Activated CD8-positive, alpha-beta memory T cell treated with anti-CD3 and anti-CD28 coated beads, Interleukin-2, amount 50 U/mL, for 1 hour (primary cell): ENCODE measurements around the gene PADI6.
"Not testable (repeated sequence)": the region's sequence is repeated elsewhere in the genome, so short reads cannot be mapped to it uniquely, and the experiment has no call there.

Source experiments
- DNase-seq: peaks from one replicate; pipeline ENCODE4 v3.0.0-alpha.2; 2020; ENCODE audit errors: extremely low read depth

The PADI6 gene

GRCh38 chr1:17371896-17372295 is at the start of gene PADI6:
TSS of gene PADI6 (plus strand) at chr1:17372196. CDS start at chr1:17372246, 50 bp downstream.
- no peak for DNase-seq

- DNase-seq, result no peak
Measured at GRCh38 chr1:17328855-17329254, 43.1 kb upstream of the PADI6 start.

DNA sequence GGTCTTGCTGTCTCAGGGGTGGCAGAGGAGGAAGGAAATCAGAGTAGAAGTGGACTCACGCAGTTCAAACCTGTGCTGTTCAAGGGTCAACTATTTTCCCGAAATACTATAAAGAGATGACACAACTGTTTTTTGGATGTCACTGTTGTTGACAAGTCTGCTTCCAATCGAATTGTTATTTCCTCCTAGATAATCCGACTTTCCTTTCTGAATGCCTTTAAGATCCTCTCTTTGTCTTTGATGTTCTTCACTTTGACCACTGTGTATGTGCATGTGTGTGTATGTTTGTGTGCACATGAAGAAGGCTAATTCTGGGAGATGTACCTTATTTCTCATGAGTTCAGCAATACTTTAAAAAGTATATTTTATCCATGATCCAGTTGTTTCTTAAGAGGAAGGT is 42.4 kb upstream of the PADI6 start:
- no peak for DNase-seq

- no peak for DNase-seq
Measured at GRCh38 chr1:17330856-17331255, 41.1 kb upstream of the PADI6 start.

DNA sequence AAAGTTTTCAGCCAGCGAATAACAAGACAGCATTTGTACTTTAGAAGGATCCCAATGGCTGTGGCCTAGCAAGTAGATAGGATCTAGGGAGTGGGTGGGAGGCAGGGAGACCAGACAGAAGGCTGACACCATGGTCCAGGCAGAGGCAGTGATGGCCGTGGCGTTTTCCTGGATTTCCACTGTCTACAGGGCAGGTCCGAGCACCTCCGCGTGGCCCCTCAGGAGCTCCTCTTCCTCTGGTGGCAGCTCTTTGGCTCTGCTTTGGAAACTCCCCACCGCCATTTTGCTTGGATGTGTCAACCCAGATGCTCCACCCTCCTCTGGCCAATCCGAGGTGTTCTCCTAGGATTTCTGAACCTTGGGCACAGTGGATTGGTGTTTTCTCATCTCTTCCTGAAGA is 38.9 kb upstream of the PADI6 start:
- no peak for DNase-seq

DNA sequence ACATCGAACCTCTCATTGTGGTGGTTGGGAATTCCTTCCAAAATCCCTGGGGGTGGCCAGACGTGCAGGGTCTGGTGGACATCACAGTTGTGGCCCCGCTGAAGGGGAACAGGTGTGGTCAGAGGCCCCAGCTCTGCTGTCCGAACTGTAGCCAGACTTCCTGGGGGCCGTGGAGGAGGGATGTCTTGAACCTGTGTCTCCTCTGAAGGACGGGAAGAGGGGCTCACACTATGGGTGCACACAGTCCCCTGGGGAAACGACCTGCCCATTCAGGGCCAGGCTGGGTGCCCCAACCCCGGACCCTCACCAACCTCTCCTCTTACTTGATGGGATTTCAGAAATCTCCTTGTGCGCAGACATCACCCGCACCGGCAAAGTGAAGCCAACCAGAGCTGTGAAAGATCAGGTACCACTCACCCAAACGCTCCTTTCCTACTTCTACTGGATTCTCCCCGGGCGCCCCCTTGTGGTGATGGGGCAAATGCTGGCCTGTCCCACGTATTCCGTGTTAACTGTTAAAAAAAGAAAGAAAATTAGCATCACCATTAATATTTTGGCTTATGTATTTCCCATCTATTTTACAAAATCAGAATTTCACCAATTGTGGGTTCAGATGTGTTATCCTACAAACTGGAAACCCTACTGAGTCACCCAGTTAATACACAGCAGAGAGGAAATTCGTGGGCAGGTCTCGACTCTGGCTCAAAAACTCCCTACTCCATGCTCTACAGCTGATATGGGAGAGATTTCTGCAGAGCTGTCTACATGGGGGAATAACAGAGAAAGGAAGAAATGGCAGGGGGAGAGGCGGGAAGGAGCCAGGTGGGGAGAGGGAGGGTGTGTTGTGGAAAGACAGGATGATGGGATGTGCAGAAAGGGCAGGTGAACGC is 35.9 kb upstream of the PADI6 start:
- DNase-seq, result peak; percentile 18

DNA sequence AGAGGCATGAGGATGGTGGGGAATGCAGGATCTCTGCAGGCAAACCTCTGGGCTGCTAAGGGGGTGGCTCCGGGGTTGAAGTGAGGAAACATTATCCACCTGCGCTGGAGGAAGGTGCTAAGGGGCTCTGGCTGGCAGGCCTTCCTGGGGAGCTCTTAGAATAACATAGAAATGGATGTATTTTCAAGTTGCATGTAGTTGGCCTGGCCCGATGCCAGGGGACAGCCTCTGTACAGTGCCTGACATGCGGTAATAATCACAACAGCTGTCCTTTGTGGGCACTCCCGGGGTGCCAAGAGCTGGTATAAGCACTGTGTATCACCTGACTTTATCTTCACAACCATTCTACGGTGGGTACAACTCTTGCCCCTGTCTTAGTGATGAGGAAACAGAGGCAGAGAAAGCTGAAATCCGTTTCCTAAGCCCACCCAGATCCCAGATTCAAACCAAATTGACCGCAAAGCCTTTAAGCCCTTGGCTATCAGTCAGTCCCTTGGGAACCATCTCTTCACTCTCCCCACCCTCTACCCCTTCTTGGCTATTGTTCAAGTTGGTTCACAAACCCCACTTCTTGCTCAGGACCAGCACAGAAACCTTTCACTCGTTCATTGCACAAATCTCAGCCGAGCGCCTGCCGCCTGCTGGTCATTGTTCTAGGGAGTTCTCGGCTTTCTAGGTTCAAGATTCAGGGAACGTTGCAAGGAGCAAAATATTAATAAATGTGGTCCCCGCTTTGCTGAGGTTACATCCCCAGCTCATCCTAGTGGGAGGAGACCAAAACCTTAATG is 33.1 kb upstream of the PADI6 start:
- no peak for DNase-seq

GRCh38 chr1:17339521-17339920 is 32.5 kb upstream of the PADI6 start:
- DNase-seq, result no peak

DNA sequence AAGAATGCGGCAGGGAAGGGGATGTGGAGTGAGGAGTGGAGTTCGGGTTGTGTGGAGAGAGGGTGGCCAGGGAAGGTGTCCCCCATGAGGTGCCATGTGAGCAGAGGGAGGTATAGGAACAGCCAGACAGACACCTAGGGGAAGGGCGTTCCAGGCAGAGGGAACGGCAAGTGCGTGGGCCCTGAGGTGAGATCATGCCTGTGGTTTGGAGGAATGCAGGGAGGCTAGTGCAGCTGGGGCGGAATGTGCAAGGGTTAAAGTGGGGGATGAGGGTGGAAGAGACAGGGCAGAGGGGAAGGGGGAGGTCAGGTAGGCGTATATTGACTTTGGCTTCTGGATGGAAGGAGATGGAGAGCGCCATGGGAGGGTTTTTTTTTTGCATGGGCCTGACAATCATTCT is 31.6 kb upstream of the PADI6 start:
- no peak for DNase-seq

DNA sequence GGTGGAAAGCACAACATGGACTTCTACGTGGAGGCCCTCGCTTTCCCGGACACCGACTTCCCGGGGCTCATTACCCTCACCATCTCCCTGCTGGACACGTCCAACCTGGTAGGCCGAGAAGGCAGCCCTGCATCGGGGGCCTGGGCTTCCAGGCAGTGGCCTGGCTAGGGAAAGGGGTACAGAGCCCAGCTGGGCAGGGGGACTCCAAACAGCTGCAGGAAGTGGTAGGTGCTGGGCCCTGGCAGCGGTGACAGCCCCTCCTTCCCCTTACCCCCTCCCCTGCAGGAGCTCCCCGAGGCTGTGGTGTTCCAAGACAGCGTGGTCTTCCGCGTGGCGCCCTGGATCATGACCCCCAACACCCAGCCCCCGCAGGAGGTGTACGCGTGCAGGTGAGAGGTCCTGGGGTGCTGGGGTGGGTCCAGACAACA is 30.0 kb upstream of the PADI6 start:
- DNase-seq, result no peak

DNA sequence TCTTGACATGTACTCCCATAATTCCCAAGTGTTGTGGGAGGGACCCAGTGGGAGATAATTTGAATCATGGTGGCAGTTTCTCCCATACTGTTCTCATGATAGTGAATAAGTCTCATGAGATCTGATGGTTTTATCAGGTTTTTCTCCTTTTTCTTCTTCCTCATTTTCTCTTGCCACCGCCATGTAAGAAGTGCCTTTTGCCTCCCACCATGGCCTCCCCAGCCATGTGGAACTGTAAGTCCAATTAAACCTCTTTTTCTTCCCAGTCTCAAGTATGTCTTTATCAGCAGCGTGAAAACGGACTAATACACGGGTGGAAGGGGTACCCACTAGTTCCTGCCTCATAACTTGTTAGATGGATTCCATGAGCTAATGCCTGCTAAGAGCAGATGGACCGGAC is 26.5 kb upstream of the PADI6 start:
- not testable (repeated sequence) for DNase-seq

GRCh38 chr1:17346046-17346789 is 25.8 kb upstream of the PADI6 start:
- no peak for DNase-seq

GRCh38 chr1:17347769-17348592 is 24.0 kb upstream of the PADI6 start:
- no peak for DNase-seq

GRCh38 chr1:17348593-17349234 is 23.3 kb upstream of the PADI6 start:
- DNase-seq, result no peak

DNA sequence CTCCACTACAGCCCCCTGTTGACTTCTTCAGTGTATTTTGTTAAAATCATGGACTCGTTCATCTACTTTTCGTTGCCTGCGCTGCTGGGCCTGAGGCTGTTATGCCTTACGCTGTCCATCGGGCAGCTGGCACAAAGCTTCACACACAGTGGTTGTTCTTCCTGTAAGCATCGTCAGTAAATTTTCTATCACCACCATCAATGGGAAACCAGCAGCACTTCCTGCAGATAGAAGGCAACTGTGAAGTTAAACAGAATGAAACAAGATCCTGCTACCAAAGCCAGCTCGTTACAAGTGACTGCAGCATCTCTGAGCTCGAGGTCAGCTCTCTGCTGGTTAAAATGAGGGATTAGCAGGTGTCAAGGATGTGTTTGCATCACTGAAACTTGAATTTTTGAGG is 21.9 kb upstream of the PADI6 start:
- DNase-seq, result no peak

GRCh38 chr1:17350928-17351446 is 21.0 kb upstream of the PADI6 start:
- no peak for DNase-seq

- no peak for DNase-seq
Measured at GRCh38 chr1:17351598-17352324, 20.2 kb upstream of the PADI6 start.

DNA sequence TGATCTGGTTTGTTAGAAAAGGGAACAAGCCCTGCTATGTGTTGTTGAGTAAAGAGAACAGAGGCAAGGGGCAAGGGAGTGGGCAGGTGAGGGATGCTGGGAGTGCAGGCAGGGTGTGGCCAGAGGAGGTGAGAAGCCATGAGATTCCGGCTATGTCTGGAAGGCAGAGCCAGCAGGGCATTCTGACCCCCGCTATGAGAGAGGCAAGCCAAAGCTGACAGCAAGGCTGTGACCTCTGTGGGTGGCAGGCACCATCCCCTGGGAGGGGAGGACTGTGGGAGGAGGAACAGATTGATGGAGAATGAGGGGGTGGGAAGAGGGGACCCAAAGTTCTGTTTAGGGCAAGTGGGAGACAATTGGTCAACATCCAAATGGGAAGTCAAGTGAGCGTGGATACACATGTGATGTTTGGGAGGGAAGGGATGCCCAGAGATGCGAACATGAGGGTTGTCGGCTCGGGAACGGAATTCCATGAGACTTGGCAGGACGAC is 19.5 kb upstream of the PADI6 start:
- DNase-seq, result no peak

GRCh38 chr1:17355898-17356297 is 16.1 kb upstream of the PADI6 start:
- no peak for DNase-seq
